Naive B cell (primary cell): Measurements from ENCODE around the gene NR4A3. TPM values are rescaled to one million over a fixed set of nuclear protein-coding genes. Genes with fewer than 3 reads are reported as not detected.

ENCODE experiments used
- ATAC-seq, 2 donors: fragments of 150-1000 bp; cut with Tn5 transposase; 2 replicates each; pipeline ENCODE4 v1.10.0; 2021; ENCODE audit warnings: low read depth in 2 of 2, mild to moderate bottlenecking in 2 of 2, moderate library complexity in 2 of 2
- DNase-seq: peaks from one replicate; pipeline ENCODE4 v3.0.0; 2022
- H3K27ac Mint-ChIP-seq, 6 donors: one replicate each; pipeline ENCODE4 v1.8.0; 2020 to 2022; ENCODE audit warnings: mild to moderate bottlenecking in 6 of 6, mixed read lengths in 6 of 6, moderate library complexity in 5 of 6, inconsistent platforms in 2 of 6
- H3K27me3 Mint-ChIP-seq, 3 donors: one replicate each; pipeline ENCODE4 v1.8.0; 2021 to 2022; ENCODE audit warnings: mixed read lengths in 3 of 3, mild to moderate bottlenecking in 1 of 3
- H3K36me3 Mint-ChIP-seq, 2 donors: one replicate each; pipeline ENCODE4 v1.8.0; 2020 to 2022; ENCODE audit warnings: mixed read lengths in 2 of 2, inconsistent platforms in 1 of 2, mild to moderate bottlenecking in 1 of 2
- H3K4me1 Mint-ChIP-seq, 3 donors: one replicate each; pipeline ENCODE4 v1.8.0; 2020 to 2022; ENCODE audit warnings: mixed read lengths in 3 of 3, inconsistent platforms in 1 of 3, mild to moderate bottlenecking in 1 of 3, moderate library complexity in 1 of 3
- H3K4me3 Mint-ChIP-seq, 8 donors: one replicate each; pipeline ENCODE4 v1.8.0; 2020 to 2022; ENCODE audit warnings: mild to moderate bottlenecking in 8 of 8, mixed read lengths in 8 of 8, moderate library complexity in 8 of 8, inconsistent platforms in 2 of 8
- H3K9me3 Mint-ChIP-seq, 7 donors: one replicate each; pipeline ENCODE4 v1.8.0; 2020 to 2022; ENCODE audit warnings: mixed read lengths in 7 of 7, mild to moderate bottlenecking in 5 of 7, inconsistent platforms in 2 of 7, moderate library complexity in 1 of 7
- polyA plus RNA-seq, 6 donors: library from polyadenylated mRNA; unstranded; fragments of 300-500 nt; fragmentation: Illumina TruSeq; gene quantifications; one replicate each; pipeline ENCODE4 v1.2.3, GENCODE V29; 2021; ENCODE audit warnings: low read depth in 6 of 6

Gene NR4A3
- polyA plus RNA-seq, 6 donors from 2014 or later = 1.3 to 5.2 (median 2.5) TPM

GRCh38 chr9:99819856-99820684 is 1.6 kb upstream of the NR4A3 start:
- no peaks in the 10 kb centered on the region for H3K9me3 Mint-ChIP-seq
- no peaks in the 10 kb centered on the region for H3K36me3 Mint-ChIP-seq
- DNase-seq (peak; percentile 96), ATAC-seq (peak; percentile 42 to 45)
- peak overlapping the region; percentile 97 to 100 (median 100) for H3K27ac Mint-ChIP-seq
- peaks cover 47 to 61% (median 54%) of the 10 kb centered on the region in 3 donors for H3K4me1 Mint-ChIP-seq
- peak overlapping the region; percentile 92 to 100 (median 98) for H3K4me3 Mint-ChIP-seq
- peaks cover 30 to 34% (median 32%) of the 10 kb centered on the region in 3 donors for H3K27me3 Mint-ChIP-seq

- H3K4me1 Mint-ChIP-seq = peaks cover 54 to 69% (median 62%) of the 10 kb centered on the region in 3 donors
Measured at GRCh38 chr9:99820685-99821395, 845 bp upstream of the NR4A3 start.

GRCh38 chr9:99822109-99822805 is 572 bp downstream of the NR4A3 start:
- peak overlapping the region; percentile 92 to 100 (median 98) for H3K4me3 Mint-ChIP-seq
- no peak for ATAC-seq
- peak overlapping the region; percentile 97 to 100 (median 100) for H3K27ac Mint-ChIP-seq
- no peaks in the 10 kb centered on the region for H3K36me3 Mint-ChIP-seq
- H3K4me1 Mint-ChIP-seq = peaks cover 54 to 74% (median 66%) of the 10 kb centered on the region in 3 donors
- peaks cover 51 to 56% (median 54%) of the 10 kb centered on the region in 3 donors for H3K27me3 Mint-ChIP-seq
- peak; percentile 63 for DNase-seq
- H3K9me3 Mint-ChIP-seq = no peaks in the 10 kb centered on the region

More at GRCh38 chr9:99820685-99821395, 845 bp upstream of the NR4A3 start:
- peak; percentile 83 for DNase-seq
- Mint-ChIP-seq H3K27ac (peak overlapping the region; percentile 97 to 100 (median 100)), H3K4me3 (peak overlapping the region; percentile 92 to 100 (median 98)), H3K36me3 (no peaks in the 10 kb centered on the region), H3K27me3 (peaks cover 37 to 42% (median 40%) of the 10 kb centered on the region in 3 donors), H3K9me3 (no peaks in the 10 kb centered on the region)
- peak; percentile 2 to 6 for ATAC-seq

- peak overlapping the region; percentile 92 to 100 (median 98) for H3K4me3 Mint-ChIP-seq
- DNase-seq (peak; percentile 46), ATAC-seq (no peak)
- peaks cover 59 to 78% (median 72%) of the 10 kb centered on the region in 3 donors for H3K4me1 Mint-ChIP-seq
- H3K27ac Mint-ChIP-seq = peak overlapping the region; percentile 97 to 100 (median 100)
- H3K27me3 Mint-ChIP-seq = peaks cover 58 to 63% (median 62%) of the 10 kb centered on the region in 3 donors
- H3K9me3 Mint-ChIP-seq = no peaks in the 10 kb centered on the region
- no peaks in the 10 kb centered on the region for H3K36me3 Mint-ChIP-seq
Measured at GRCh38 chr9:99822806-99823591, 1.3 kb downstream of the NR4A3 start.

- Mint-ChIP-seq H3K9me3 (no peaks in the 10 kb centered on the region), H3K27ac (peak overlapping the region; percentile 63 to 100 (median 98)), H3K27me3 (peaks cover 62 to 69% (median 64%) of the 10 kb centered on the region in 3 donors), H3K36me3 (no peaks in the 10 kb centered on the region), H3K4me3 (peak overlapping the region; percentile 92 to 100 (median 98)), H3K4me1 (peaks cover 55 to 76% (median 69%) of the 10 kb centered on the region in 3 donors)
- ATAC-seq (no peak), DNase-seq (peak; percentile 69)
Measured at GRCh38 chr9:99823681-99824377, 2.1 kb downstream of the NR4A3 start.

- Mint-ChIP-seq H3K27me3 (peaks cover 69 to 76% (median 71%) of the 10 kb centered on the region in 3 donors), H3K9me3 (peaks cover 0 to 6% (median 0%) of the 10 kb centered on the region in 7 donors), H3K4me3 (peak overlapping the region; percentile 92 to 100 (median 98)), H3K36me3 (no peaks in the 10 kb centered on the region), H3K27ac (peak overlapping the region; percentile 63 to 100 (median 98)), H3K4me1 (peaks cover 54 to 75% (median 71%) of the 10 kb centered on the region in 3 donors)
- ATAC-seq (peak; percentile 8 to 9), DNase-seq (peak; percentile 78)
Measured at GRCh38 chr9:99824378-99825171, 2.9 kb downstream of the NR4A3 start.

- H3K9me3 Mint-ChIP-seq = peaks cover 0 to 6% (median 0%) of the 10 kb centered on the region in 7 donors
- H3K4me3 Mint-ChIP-seq = peak overlapping the region; percentile 92 to 100 (median 98)
- H3K4me1 Mint-ChIP-seq = peaks cover 51 to 72% (median 67%) of the 10 kb centered on the region in 3 donors
- H3K36me3 Mint-ChIP-seq = no peaks in the 10 kb centered on the region
- peaks cover 78 to 85% (median 80%) of the 10 kb centered on the region in 3 donors for H3K27me3 Mint-ChIP-seq
- H3K27ac Mint-ChIP-seq = peak overlapping the region; percentile 61 to 99 (median 91)
- DNase-seq = no peak
- no peak for ATAC-seq
Measured at GRCh38 chr9:99825172-99826046, 3.7 kb downstream of the NR4A3 start.

GRCh38 chr9:99826579-99826978 is 4.9 kb downstream of the NR4A3 start:
- Mint-ChIP-seq H3K9me3 (peaks cover 0 to 6% (median 0%) of the 10 kb centered on the region in 7 donors), H3K27ac (peak overlapping the region in 1 of 6 donors; percentile 97), H3K36me3 (no peaks in the 10 kb centered on the region), H3K4me3 (peak overlapping the region in 2 of 8 donors; percentile 92 to 97), H3K4me1 (peaks cover 50 to 60% (median 60%) of the 10 kb centered on the region in 3 donors), H3K27me3 (peaks cover 80 to 92% (median 83%) of the 10 kb centered on the region in 3 donors)
- ATAC-seq = no peak
- DNase-seq = no peak

- no peaks in the 10 kb centered on the region for H3K36me3 Mint-ChIP-seq
- peaks cover 76 to 86% (median 82%) of the 10 kb centered on the region in 3 donors for H3K27me3 Mint-ChIP-seq
- H3K27ac Mint-ChIP-seq = peak overlapping the region in 1 of 6 donors; percentile 51
- peak overlapping the region in 3 of 8 donors; percentile 80 to 92 (median 82) for H3K4me3 Mint-ChIP-seq
- peaks cover 0 to 6% (median 0%) of the 10 kb centered on the region in 7 donors for H3K9me3 Mint-ChIP-seq
- peaks cover 43 to 54% (median 53%) of the 10 kb centered on the region in 3 donors for H3K4me1 Mint-ChIP-seq
- DNase-seq (no peak), ATAC-seq (no peak)
Measured at GRCh38 chr9:99827244-99827643, 5.6 kb downstream of the NR4A3 start.

- DNase-seq = no peak
- no peak for ATAC-seq
- Mint-ChIP-seq H3K4me1 (peaks cover 36 to 46% (median 45%) of the 10 kb centered on the region in 3 donors), H3K4me3 (peak overlapping the region in 7 of 8 donors; percentile 33 to 92 (median 80)), H3K9me3 (peaks cover 0 to 6% (median 0%) of the 10 kb centered on the region in 7 donors), H3K27me3 (peaks cover 68 to 78% (median 74%) of the 10 kb centered on the region in 3 donors), H3K36me3 (no peaks in the 10 kb centered on the region), H3K27ac (peak overlapping the region in 3 of 6 donors; percentile 51 to 74 (median 69))
Measured at GRCh38 chr9:99828054-99828416, 6.3 kb downstream of the NR4A3 start.
